Glutamatergic neuron (in vitro differentiated cells): ENCODE data around the gene PNMA6F. TPM values are rescaled to one million over a fixed set of nuclear protein-coding genes. Genes with fewer than 3 reads are reported as not detected.

ENCODE experiments used
- DNase-seq: peaks from one replicate; pipeline ENCODE4 v3.0.0; 2022
- H3K27ac Mint-ChIP-seq: one replicate; pipeline ENCODE4 v1.8.0; 2020; ENCODE audit warnings: mild to moderate bottlenecking, mixed read lengths, inconsistent platforms; ENCODE audit not compliant: unreplicated experiment
- H3K27me3 Mint-ChIP-seq: one replicate; pipeline ENCODE4 v1.8.0; 2020; ENCODE audit warnings: mild to moderate bottlenecking, moderate library complexity, mixed read lengths, inconsistent platforms; ENCODE audit not compliant: unreplicated experiment
- H3K36me3 Mint-ChIP-seq: one replicate; pipeline ENCODE4 v1.8.0; 2020; ENCODE audit warnings: mild to moderate bottlenecking, mixed read lengths, inconsistent platforms; ENCODE audit not compliant: unreplicated experiment
- H3K4me1 Mint-ChIP-seq: one replicate; pipeline ENCODE4 v1.8.0; 2020; ENCODE audit warnings: mild to moderate bottlenecking, low read depth, mixed read lengths, inconsistent platforms; ENCODE audit not compliant: unreplicated experiment
- H3K4me3 Mint-ChIP-seq: one replicate; pipeline ENCODE4 v1.8.0; 2020; ENCODE audit warnings: mild to moderate bottlenecking, mixed read lengths, inconsistent platforms; ENCODE audit not compliant: unreplicated experiment
- H3K9me3 Mint-ChIP-seq: one replicate; pipeline ENCODE4 v1.8.0; 2020; ENCODE audit warnings: mild to moderate bottlenecking, moderate library complexity, mixed read lengths, inconsistent platforms; ENCODE audit not compliant: unreplicated experiment
- CTCF ChIP-seq: fragments of 200-600 bp; sonication (generic); IDR thresholded peaks from one replicate; pipeline ENCODE4 v1.5.0; 2021; ENCODE audit not compliant: partially characterized antibody, unreplicated experiment
- total RNA-seq: library from RNA; stranded (reverse); fragmentation: NEBNext Ultra II Directional; extraction: Animal tissue kit (Norgen Biotek cat#: 25700); gene quantifications from one replicate; pipeline ENCODE4 v1.2.1, GENCODE V29; 2021; ENCODE audit not compliant: unreplicated experiment

The PNMA6F gene
- total RNA-seq, 1 donor from 2014 or later: not detected

GRCh38 chrX:153310901-153311300, 10.7 kb downstream of the PNMA6F start:
- no peak for DNase-seq
- Mint-ChIP-seq H3K27ac (no peak overlapping the region), H3K4me3 (no peak overlapping the region), H3K9me3 (no peaks in the 10 kb centered on the region), H3K4me1 (no peaks in the 10 kb centered on the region), H3K27me3 (peaks cover 3% of the 10 kb centered on the region), H3K36me3 (no peaks in the 10 kb centered on the region)
- TF ChIP-seq CTCF: no peak

- H3K4me3 Mint-ChIP-seq: no peak overlapping the region
- H3K36me3 Mint-ChIP-seq: no peaks in the 10 kb centered on the region
- peaks cover 6% of the 10 kb centered on the region for H3K27me3 Mint-ChIP-seq
- no peak for TF ChIP-seq CTCF
- peaks cover 2% of the 10 kb centered on the region for H3K9me3 Mint-ChIP-seq
- no peak for DNase-seq
- no peak overlapping the region for H3K27ac Mint-ChIP-seq
- H3K4me1 Mint-ChIP-seq: no peaks in the 10 kb centered on the region
Measured at GRCh38 chrX:153307276-153308178, 14.0 kb downstream of the PNMA6F start.

GRCh38 chrX:153306527-153307115, 14.9 kb downstream of the PNMA6F start:
- no peak overlapping the region for H3K4me3 Mint-ChIP-seq
- no peaks in the 10 kb centered on the region for H3K4me1 Mint-ChIP-seq
- H3K36me3 Mint-ChIP-seq: no peaks in the 10 kb centered on the region
- H3K27me3 Mint-ChIP-seq: peaks cover 4% of the 10 kb centered on the region
- H3K9me3 Mint-ChIP-seq: peaks cover 2% of the 10 kb centered on the region
- DNase-seq: no peak
- H3K27ac Mint-ChIP-seq: no peak overlapping the region
- TF ChIP-seq CTCF: no peak

- peaks cover 4% of the 10 kb centered on the region for H3K9me3 Mint-ChIP-seq
- H3K27ac Mint-ChIP-seq: no peak overlapping the region
- no peak for DNase-seq
- no peak for TF ChIP-seq CTCF
- no peaks in the 10 kb centered on the region for H3K36me3 Mint-ChIP-seq
- H3K4me1 Mint-ChIP-seq: no peaks in the 10 kb centered on the region
- H3K4me3 Mint-ChIP-seq: no peak overlapping the region
- H3K27me3 Mint-ChIP-seq: peaks cover 4% of the 10 kb centered on the region
Measured at GRCh38 chrX:153305972-153306371, 15.6 kb downstream of the PNMA6F start.
